ENCODE data around the gene ARRDC3. TPM values are rescaled to one million over a fixed set of nuclear protein-coding genes. Genes with fewer than 3 reads are reported as not detected.
A peak's percentile ranks its signal among the peaks of the same experiment; 100 is the strongest.

The ARRDC3 gene
- total and polyA plus RNA-seq, 2 of the 8 experiments (the other 6 are each of a cell fraction or from before 2014, with no cell fraction given): 2.9 to 5.7 TPM

- H2BK5ac ChIP-seq (ENCODE audit: low read depth, low read length): peak overlapping the region; percentile 95
- H3K79me2 ChIP-seq (ENCODE audit: control insufficient read depth in 1 of 2, insufficient read depth in 2 of 2, low read length in 2 of 2): peaks cover 0 to 15% of the 10 kb centered on the region in 2 experiments; a peak in 2 of 4 replicates
- H3K4me3 ChIP-seq (ENCODE audit: extremely low read depth in 1 of 4, insufficient read depth in 2 of 4, low read depth in 3 of 4, low read length in 4 of 4): peak overlapping the region; percentile 44 to 90 (median 87)
- H4K91ac ChIP-seq (replicated peaks; ENCODE audit: insufficient read length, low read length): no peak overlapping the region
- DNase-seq (ENCODE audit: low read depth in 1 of 2, low spot score in 2 of 2) (no peak), FAIRE-seq (no peak)
- peak overlapping the region; percentile 63 for H4K5ac ChIP-seq (ENCODE audit: insufficient read length, low read depth, low read length)
- no peak overlapping the region for H4K8ac ChIP-seq (ENCODE audit: extremely low read depth, insufficient read depth, low read length)
- H2BK20ac ChIP-seq (ENCODE audit: low read length): no peak overlapping the region
- no peak overlapping the region; the same call in 1 of the 2 replicates for H2BK15ac ChIP-seq (ENCODE audit: low read length)
- 0 out of 2 replicates have a peak overlapping the region, but pooled peaks have one; percentile 33 for H2AFZ ChIP-seq (ENCODE audit: low read length)
- H3K9me3 ChIP-seq (ENCODE audit: insufficient read depth in 2 of 2, low read depth in 1 of 2, low read length in 1 of 2): no peaks in the 10 kb centered on the region
- peak overlapping the region; percentile 24 for H3K56ac ChIP-seq (replicated peaks; ENCODE audit: insufficient read length, low read depth, low read length)
- peak overlapping the region; percentile 93; the same call in 1 of the 2 replicates for H2BK12ac ChIP-seq (ENCODE audit: low read depth, low read length)
- H3K27ac ChIP-seq (ENCODE audit: low read depth, low read length): peak overlapping the region; percentile 93
- H4K20me1 ChIP-seq (replicated peaks in 1 of 2; ENCODE audit: control insufficient read depth in 1 of 2, insufficient read depth in 2 of 2, low read length in 2 of 2): no peaks in the 10 kb centered on the region
- peak overlapping the region; percentile 6 for H3K14ac ChIP-seq (ENCODE audit: insufficient read length)
- H2BK120ac ChIP-seq (replicated peaks; ENCODE audit: low read depth, low read length): peak overlapping the region; percentile 95
- 10% methylated on average over 7 of the region's 7 CpGs; no CpG with 5 or more reads in 1 of the 2 experiments for WGBS, 2 experiments (ENCODE audit: extremely low coverage in 1 of 2, insufficient coverage in 1 of 2, insufficient read length in 1 of 2, insufficient replicate concordance in 2 of 2, low coverage in 1 of 2, low lambda C conversion rate in 2 of 2, missing lambda C conversion rate in 1 of 2)
- no peaks in the 10 kb centered on the region for H3K36me3 ChIP-seq (ENCODE audit: control insufficient read depth in 2 of 4, insufficient read depth in 4 of 4, low read length in 3 of 4)
- peak overlapping the region; percentile 79 to 99 for H3K4me2 ChIP-seq (ENCODE audit: insufficient read depth in 1 of 2, low read depth in 2 of 2, low read length in 2 of 2)
- CTCF ChIA-PET (ENCODE audit: partially characterized antibody): interaction anchor here (0.6 to 10.3 kb wide), 25 partner anchors 10 to 518 kb away, joined by 3 to 144 read pairs (median 11); no protein-coding TSS in a partner anchor
- no peak overlapping the region; the same call in 1 of the 2 replicates for H2AK5ac ChIP-seq (ENCODE audit: low read depth, low read length)
- no peaks in the 10 kb centered on the region for H3K27me3 ChIP-seq (replicated peaks in 1 of 4; ENCODE audit: control insufficient read depth in 3 of 4, extremely low read depth in 1 of 4, insufficient read depth in 3 of 4, low read length in 3 of 4)
- TF ChIP-seq TAF1 (IDR thresholded peaks at IDR 0.05; ENCODE audit: low read depth, low read length): no peak
- TF ChIP-seq MAX (IDR thresholded peaks at IDR 0.05): no peak
- no peak for TF ChIP-seq FOSL1 (IDR thresholded peaks at IDR 0.05; ENCODE audit: insufficient read depth, low read depth, low read length)
- no peak for TF ChIP-seq PHF8 (conservative IDR thresholded peaks at IDR 0.05; ENCODE audit: low read depth, low read length)
- TF ChIP-seq TAF7 (optimal IDR thresholded peaks at IDR 0.05; ENCODE audit: borderline replicate concordance, low read depth, low read length): no peak
- TF ChIP-seq TEAD4 (IDR thresholded peaks at IDR 0.05; ENCODE audit: low read depth, low read length): no peak
- no peak; the same call in 1 of the 2 replicates for TF ChIP-seq CEBPB (IDR thresholded peaks at IDR 0.05; ENCODE audit: low read depth, low read length)
- no peak for TF ChIP-seq USF2 (IDR thresholded peaks at IDR 0.05; ENCODE audit: low read length)
- no peak for TF ChIP-seq SIRT6 (IDR thresholded peaks at IDR 0.05; ENCODE audit: low read length)
- TF ChIP-seq MAFK (IDR thresholded peaks at IDR 0.05; ENCODE audit: low read depth, low read length): no peak
- no peak for TF ChIP-seq CHD2 (IDR thresholded peaks at IDR 0.05; ENCODE audit: low read length)
- TF ChIP-seq EGR1 (IDR thresholded peaks at IDR 0.05; ENCODE audit: borderline replicate concordance, low read depth, low read length): no peak
- H3K4me1 ChIP-seq (replicated peaks in 1 of 4; ENCODE audit: control insufficient read depth in 3 of 4, insufficient read depth in 4 of 4, low read length in 3 of 4): no peaks in the 10 kb centered on the region; a peak in 2 of 7 replicates
- peak overlapping the region; percentile 88 to 100 (median 91) for H3K9ac ChIP-seq (replicated peaks in 1 of 4; ENCODE audit: extremely low read depth in 1 of 4, low read depth in 3 of 4, low read length in 3 of 4)
- no peak overlapping the region for H3K23ac ChIP-seq (ENCODE audit: insufficient read length)
- H3K79me1 ChIP-seq (ENCODE audit: low read depth, low read length): no peaks in the 10 kb centered on the region
- peaks cover 16% of the 10 kb centered on the region for H3K23me2 ChIP-seq (ENCODE audit: low read depth, low read length)
- no peak overlapping the region for H3K4ac ChIP-seq (replicated peaks; ENCODE audit: insufficient read length, low read depth, low read length)
- peak overlapping the region; percentile 75; the same call in 1 of the 2 replicates for H3K18ac ChIP-seq (ENCODE audit: extremely low read depth, low read length)
- POLR2A ChIA-PET (ENCODE audit: partially characterized antibody): interaction anchor here (0.6 to 2.9 kb wide), 41 partner anchors 11 to 826 kb away, joined by 3 to 31 read pairs (median 6); no protein-coding TSS in a partner anchor
Measured at GRCh38 chr5:91383956-91384300, 811 bp upstream of the ARRDC3 start.
